ENCODE results near the gene BTBD2.

Gene BTBD2

DNA sequence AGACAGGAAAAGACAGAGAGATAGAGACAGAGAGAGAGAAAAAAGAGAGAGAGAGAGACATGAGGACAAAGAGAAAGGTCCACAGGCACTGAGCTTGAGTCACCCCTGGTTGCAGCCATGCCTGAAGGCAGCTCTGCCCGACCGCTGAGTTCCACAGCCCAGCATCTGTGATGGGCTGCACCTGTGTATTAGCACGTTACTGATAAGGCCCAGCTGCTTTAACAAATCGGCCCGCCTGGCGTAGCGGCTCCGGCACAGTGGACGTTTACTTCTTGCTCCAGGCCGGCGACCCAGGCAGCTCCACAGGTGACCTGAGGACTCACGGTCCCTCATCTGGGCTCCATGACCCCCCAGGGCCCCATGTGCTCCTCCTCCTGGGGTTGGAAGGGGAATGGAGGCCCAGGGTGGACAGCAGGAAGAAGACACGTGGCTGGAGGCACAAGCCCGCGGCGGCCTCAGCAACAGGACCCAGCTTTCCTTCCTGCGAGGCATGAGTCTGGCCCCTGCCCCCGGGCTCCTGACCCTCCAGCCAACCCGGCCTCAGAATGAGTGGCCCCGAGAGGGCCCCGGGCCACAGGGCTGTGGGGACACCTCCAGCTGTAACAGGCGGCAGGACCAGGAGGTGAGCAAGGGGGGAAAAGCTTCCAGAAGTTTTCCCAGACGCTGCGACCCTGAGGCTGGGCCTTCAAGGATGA, 78.5 kb downstream of the BTBD2 start:
- no peak for DNase-seq

DNA sequence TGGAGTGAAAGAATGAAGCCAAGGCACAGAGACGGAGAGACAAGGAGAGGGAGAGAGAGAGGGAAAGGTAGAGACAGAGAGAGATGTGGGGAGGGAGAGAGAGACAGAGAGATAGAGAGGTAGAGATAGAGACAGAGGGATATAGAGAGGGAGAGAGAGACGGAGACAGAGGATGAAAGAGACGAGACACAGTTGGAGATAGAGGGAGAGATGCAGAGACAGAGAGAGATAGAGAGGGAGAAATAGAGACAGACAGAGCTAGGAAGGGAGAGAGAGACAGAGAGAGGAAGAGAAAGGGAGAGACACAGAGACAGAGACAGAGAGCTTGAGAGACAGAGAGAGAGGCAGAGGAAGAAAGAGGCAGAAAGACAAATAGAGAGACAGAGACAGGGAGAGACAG, 79.1 kb downstream of the BTBD2 start:
- no peak for DNase-seq

DNA sequence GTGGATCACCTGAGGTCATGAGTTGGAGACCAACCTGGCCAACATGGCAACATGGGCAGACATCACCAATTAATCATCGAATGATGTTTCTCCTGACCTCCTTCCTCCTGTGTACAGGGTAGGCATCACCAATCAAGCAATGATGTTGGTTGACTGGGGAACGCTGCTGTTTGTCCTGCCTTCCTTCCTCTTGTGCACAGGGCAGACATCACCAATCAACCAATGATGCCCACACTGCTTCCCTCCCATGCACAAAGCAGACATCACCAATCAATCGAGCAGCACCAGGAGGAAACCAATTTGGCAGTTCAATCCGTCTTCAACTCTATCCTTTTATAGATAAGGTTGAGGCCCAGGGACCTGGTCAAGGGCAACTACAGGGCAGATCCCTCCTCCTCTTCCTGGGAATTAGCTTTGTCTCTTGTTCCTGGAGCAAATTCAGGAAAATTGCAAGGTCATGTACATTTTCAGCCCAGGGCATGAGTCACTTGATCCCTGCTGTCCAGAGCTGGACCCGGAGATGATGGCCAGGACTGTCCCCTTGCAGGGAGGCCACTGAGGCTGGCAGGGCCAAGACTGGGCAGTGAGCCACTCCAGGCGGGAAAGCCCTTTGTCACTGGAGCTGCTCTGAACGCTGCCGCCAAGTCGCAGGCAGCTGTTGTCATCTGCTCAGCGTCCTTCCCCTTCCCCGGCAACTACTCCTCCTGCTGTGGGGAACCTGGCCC, 79.9 kb downstream of the BTBD2 start:
- no peak for DNase-seq

Data from NCI-H2107 (cell line).